Measurements from ENCODE around the gene STRBP.

STRBP gene

DNA sequence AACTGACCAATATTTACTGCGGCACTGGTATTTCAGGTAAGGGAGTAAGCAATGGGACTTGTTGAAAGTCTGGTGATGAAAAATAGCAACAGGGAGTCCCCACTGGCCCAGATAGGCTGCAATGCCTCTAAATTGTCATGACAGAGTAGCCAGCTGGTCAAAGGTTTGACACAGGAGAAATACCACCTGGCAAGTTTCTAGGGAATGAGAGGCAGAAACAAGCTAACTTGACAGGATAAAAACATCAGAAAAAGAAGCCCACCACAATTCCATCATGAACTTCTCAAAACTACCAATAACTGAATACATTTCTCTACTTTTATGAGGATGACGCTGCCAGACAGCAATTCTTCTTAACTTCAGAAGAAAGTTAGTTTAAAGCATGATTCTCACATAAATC, 99.8 kb downstream of the STRBP start:
- ChIA-PET POLR2A (ENCODE audit: low non-redundant PET) (no interaction called here), CTCF (interaction anchor here (0.8 kb wide), 1 partner anchor 233 kb away, joined by 3 read pairs; no protein-coding TSS in a partner anchor)
- no peak overlapping the region for H3K27ac ChIP-seq
- no peak for DNase-seq (ENCODE audit: low spot score)
- TF ChIP-seq, protein P1, sequence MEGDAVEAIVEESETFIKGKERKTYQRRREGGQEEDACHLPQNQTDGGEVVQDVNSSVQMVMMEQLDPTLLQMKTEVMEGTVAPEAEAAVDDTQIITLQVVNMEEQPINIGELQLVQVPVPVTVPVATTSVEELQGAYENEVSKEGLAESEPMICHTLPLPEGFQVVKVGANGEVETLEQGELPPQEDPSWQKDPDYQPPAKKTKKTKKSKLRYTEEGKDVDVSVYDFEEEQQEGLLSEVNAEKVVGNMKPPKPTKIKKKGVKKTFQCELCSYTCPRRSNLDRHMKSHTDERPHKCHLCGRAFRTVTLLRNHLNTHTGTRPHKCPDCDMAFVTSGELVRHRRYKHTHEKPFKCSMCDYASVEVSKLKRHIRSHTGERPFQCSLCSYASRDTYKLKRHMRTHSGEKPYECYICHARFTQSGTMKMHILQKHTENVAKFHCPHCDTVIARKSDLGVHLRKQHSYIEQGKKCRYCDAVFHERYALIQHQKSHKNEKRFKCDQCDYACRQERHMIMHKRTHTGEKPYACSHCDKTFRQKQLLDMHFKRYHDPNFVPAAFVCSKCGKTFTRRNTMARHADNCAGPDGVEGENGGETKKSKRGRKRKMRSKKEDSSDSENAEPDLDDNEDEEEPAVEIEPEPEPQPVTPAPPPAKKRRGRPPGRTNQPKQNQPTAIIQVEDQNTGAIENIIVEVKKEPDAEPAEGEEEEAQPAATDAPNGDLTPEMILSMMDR (conservative IDR thresholded peaks at IDR 0.05; ENCODE audit: low read depth), result no peak

DNA sequence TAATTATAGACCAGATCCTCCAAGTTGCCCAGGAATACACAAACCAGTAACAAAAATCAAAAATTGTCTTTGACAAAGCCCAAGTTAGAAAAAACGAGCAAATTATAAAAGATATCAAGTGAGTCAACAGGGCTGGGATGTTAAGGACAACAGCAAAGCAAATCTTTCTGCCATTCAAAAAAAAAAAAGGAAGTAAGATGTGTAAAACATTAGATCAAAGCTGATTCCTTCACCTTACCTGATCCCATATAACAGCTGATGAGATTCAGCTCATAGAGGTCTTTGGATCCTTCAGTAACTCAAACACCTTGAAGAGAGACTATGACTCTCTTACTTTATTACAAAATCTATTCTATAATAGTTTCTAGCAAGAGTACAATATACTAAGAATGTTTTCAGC, 100.9 kb downstream of the STRBP start:
- DNase-seq (ENCODE audit: low spot score), result no peak
- H3K27ac ChIP-seq, result no peak overlapping the region
- POLR2A ChIA-PET (ENCODE audit: low non-redundant PET), result interaction anchor here (0.7 kb wide), 1 partner anchor 1104 kb away, joined by 4 read pairs; no protein-coding TSS in a partner anchor
- CTCF ChIA-PET, result interaction anchor here (0.6 kb wide), 1 partner anchor 82 kb away, joined by 6 read pairs; no protein-coding TSS in a partner anchor
- TF ChIP-seq, protein P1 (conservative IDR thresholded peaks at IDR 0.05; ENCODE audit: low read depth), result no peak

DNA sequence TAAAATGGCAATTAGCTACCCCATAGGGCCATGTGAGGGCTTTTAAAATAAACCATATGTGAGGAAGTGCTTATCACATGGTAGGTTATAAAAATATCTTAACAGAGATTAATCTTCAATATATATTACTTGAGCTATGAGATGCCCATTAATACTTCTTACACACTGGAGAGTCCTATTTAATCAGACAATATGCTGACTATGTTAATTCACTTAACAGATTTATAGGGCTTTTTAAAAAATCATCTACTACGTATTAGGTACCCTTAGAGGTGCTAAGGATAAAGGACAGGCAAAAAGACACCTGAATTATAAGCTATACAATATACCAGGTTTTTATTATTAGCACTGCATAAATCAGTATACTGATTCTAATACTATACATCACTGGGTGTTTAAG, 102.6 kb downstream of the STRBP start:
- DNase-seq (ENCODE audit: low spot score), result no peak
- ChIA-PET CTCF (no interaction called here), POLR2A (ENCODE audit: low non-redundant PET) (no interaction called here)
- TF ChIP-seq, protein P1 (conservative IDR thresholded peaks at IDR 0.05; ENCODE audit: low read depth), result no peak
- H3K27ac ChIP-seq, result no peak overlapping the region

DNA sequence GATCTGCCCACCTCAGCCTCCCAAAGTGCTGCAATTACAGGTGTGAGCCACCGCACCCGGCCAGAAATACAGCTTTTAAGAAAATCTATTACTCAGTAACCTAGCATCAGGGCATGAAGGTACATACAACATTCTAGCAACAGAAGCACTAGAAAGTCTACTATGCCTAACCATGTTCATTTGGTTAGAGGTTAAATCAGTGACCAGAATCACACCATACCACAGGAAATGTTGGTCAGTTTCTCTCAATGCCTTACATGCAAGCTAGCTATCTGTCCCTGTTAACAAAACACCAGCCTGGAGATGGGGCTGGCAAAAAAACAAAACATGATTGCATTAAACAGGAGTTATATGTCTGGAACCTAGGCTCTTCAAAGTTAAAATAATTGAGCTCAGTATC, 104.1 kb downstream of the STRBP start:
- ChIA-PET POLR2A (ENCODE audit: low non-redundant PET) (no interaction called here), CTCF (no interaction called here)
- DNase-seq (ENCODE audit: low spot score), result no peak
- H3K27ac ChIP-seq, result no peak overlapping the region
- TF ChIP-seq, protein P1 (conservative IDR thresholded peaks at IDR 0.05; ENCODE audit: low read depth), result no peak

DNA sequence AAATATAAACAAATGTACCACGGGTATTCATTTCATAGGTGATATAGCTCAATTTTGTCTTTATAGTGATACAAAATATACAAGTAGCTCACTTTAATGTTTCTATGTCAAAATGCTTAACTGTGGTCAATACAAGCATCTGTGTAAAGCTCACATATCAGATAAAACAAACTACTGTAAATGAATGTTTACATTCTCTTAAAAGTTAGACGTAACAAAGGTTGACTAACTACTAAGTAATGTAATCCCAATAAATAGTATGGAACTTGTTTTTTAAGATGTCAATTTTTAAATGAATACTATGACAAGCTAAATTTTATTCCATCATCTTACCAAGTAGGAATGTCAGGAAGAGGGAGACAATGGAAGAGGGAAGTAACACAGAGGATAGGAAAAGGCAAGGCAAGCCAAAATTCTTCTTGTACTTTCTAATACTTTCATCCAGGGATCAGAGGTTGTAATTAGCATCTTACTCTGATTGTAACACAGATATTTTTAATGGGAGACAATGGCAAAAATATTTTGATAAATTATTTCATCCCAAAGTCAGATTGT, 105.5 kb downstream of the STRBP start:
- TF ChIP-seq, protein P1 (conservative IDR thresholded peaks at IDR 0.05; ENCODE audit: low read depth), result no peak
- DNase-seq (ENCODE audit: low spot score), result no peak
- POLR2A ChIA-PET (ENCODE audit: low non-redundant PET), result no interaction called here
- CTCF ChIA-PET, result interaction anchor here (0.6 kb wide), 1 partner anchor 81 kb away, joined by 3 read pairs; no protein-coding TSS in a partner anchor
- no peak overlapping the region for H3K27ac ChIP-seq

DNA sequence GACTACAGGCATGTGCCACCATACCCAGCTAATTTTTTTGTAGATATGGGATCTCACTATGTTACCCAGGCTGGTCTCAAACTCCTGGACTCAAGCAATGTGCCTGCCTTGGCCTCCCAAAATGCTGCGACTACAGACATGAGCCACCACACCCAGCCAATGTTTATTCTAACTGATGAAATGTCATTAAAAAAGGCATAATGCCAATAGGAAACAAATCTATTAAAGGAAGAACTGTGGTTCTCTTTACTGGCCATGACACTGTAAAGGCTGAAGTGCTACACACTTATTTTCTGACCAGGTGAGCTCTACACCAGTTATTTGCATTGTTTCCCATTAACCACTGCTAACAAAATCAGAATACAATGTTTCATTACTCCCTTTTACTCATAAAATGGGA, 106.0 kb downstream of the STRBP start:
- POLR2A ChIA-PET (ENCODE audit: low non-redundant PET), result no interaction called here
- no peak for DNase-seq (ENCODE audit: low spot score)
- no peak overlapping the region for H3K27ac ChIP-seq
- CTCF ChIA-PET, result interaction anchor here (0.6 to 1.1 kb wide), 2 partner anchors 80 to 187 kb away, joined by 3 read pairs; no protein-coding TSS in a partner anchor
- TF ChIP-seq, protein P1 (conservative IDR thresholded peaks at IDR 0.05; ENCODE audit: low read depth), result no peak

All from RWPE1 (cell line).